SK-N-SH (cell line): ENCODE measurements around the gene NAALADL2. TPM values are rescaled to one million over a fixed set of nuclear protein-coding genes. Genes with fewer than 3 reads are reported as not detected.

ENCODE experiments used
- CTCF ChIA-PET: fragments of 300-600, 350-600 bp; formaldehyde crosslinking; extraction: SDS; loops from one replicate; lab custom pipeline; 2021; lab: Yijun Ruan, JAX
- POLR2A ChIA-PET: fragments of 350-600 bp; sonication (Branson Sonifier 250); formaldehyde crosslinking; extraction: SDS; loops from one replicate; lab custom pipeline; 2020; ENCODE audit warnings: antibody characterized with exemption, inconsistent platforms; lab: Yijun Ruan, JAX
- DNase-seq: peaks from one replicate; pipeline ENCODE4 v3.0.0; 2012
- H2AFZ ChIP-seq: fragments of 200-600 bp; sonication (generic); 2 replicates; pipeline ENCODE4 v1.8.1; 2016; ENCODE audit warnings: antibody characterized with exemption, mild to moderate bottlenecking, low read depth
- H3F3A ChIP-seq: fragments of 200-600 bp; sonication (generic); replicated peaks from 2 replicates; pipeline ENCODE3; 2016; ENCODE audit warnings: antibody characterized with exemption, mild to moderate bottlenecking; ENCODE audit not compliant: insufficient read depth
- H3K27ac ChIP-seq, 2 experiments: fragments of 200-500 bp in 1 of 2; fragments of 200-600 bp in 1 of 2; sonication (Bioruptor generic) in 1 of 2; sonication (generic), shearing (Covaris generic) in 1 of 2; 2 replicates each; pipeline versions ENCODE4 v1.5.1 to v1.6.1; 2014 to 2016; ENCODE audit warnings: low read depth in 2 of 2, inconsistent platforms in 1 of 2, low read length in 1 of 2, mild to moderate bottlenecking in 1 of 2, mixed read lengths in 1 of 2
- H3K27me3 ChIP-seq: fragments of 200-600 bp; sonication (generic), shearing (Covaris generic); 2 replicates; pipeline ENCODE4 v1.6.1; 2016; ENCODE audit warnings: mixed run types; ENCODE audit not compliant: insufficient read depth
- H3K36me3 ChIP-seq, 2 experiments: fragments of 200-500 bp in 1 of 2; fragments of 200-600 bp in 1 of 2; sonication (Bioruptor generic) in 1 of 2; sonication (generic) in 1 of 2; replicated peaks in 1 of 2; 2 replicates each; pipeline versions ENCODE3 to v1.5.1; 2014 to 2016; ENCODE audit warnings: low read length in 1 of 2, mild to moderate bottlenecking in 1 of 2; ENCODE audit not compliant: insufficient read depth in 2 of 2, control insufficient read depth in 1 of 2
- H3K4me1 ChIP-seq, 2 experiments: fragments of 200-500 bp in 1 of 2; fragments of 200-600 bp in 1 of 2; sonication (Bioruptor generic) in 1 of 2; sonication (generic), shearing (Covaris generic) in 1 of 2; 2 replicates each; pipeline versions ENCODE4 v1.5.1 to v1.6.1; 2014 to 2016; ENCODE audit warnings: low read depth in 1 of 2, low read length in 1 of 2, mixed run types in 1 of 2; ENCODE audit not compliant: insufficient read depth in 2 of 2, control insufficient read depth in 1 of 2
- H3K4me2 ChIP-seq: fragments of 200-600 bp; sonication (generic), shearing (Covaris generic); 2 replicates; pipeline ENCODE4 v1.6.1; 2017; ENCODE audit warnings: mixed run types
- H3K4me3 ChIP-seq, 2 experiments: fragments of 200-500 bp in 1 of 2; fragments of 200-600 bp in 1 of 2; sonication (Bioruptor generic) in 1 of 2; sonication (generic), shearing (Covaris generic) in 1 of 2; 2 replicates each; pipeline versions ENCODE4 v1.5.1 to v1.8.1; 2014 to 2016; ENCODE audit warnings: low read depth in 2 of 2, inconsistent platforms in 1 of 2, low read length in 1 of 2, mild to moderate bottlenecking in 1 of 2, mixed read lengths in 1 of 2, moderate library complexity in 1 of 2
- H3K79me2 ChIP-seq: fragments of 200-600 bp; sonication (generic); 2 replicates; pipeline ENCODE4 v1.8.1; 2017; ENCODE audit warnings: mild to moderate bottlenecking; ENCODE audit not compliant: insufficient read depth
- H3K9ac ChIP-seq: fragments of 200-600 bp; sonication (generic); 2 replicates; pipeline ENCODE4 v1.6.1; 2017; ENCODE audit warnings: mixed run types
- H3K9me2 ChIP-seq: fragments of 200-600 bp; sonication (generic); 2 replicates; pipeline ENCODE4 v1.6.1; 2017; ENCODE audit warnings: mixed run types
- H3K9me3 ChIP-seq: fragments of 200-600 bp; sonication (generic); 2 replicates; pipeline ENCODE4 v1.6.1; 2017; ENCODE audit warnings: mixed run types, mild to moderate bottlenecking, moderate library complexity
- H4K20me1 ChIP-seq: fragments of 200-600 bp; sonication (generic); 2 replicates; pipeline ENCODE4 v1.6.1; 2017; ENCODE audit warnings: mild to moderate bottlenecking, mixed run types; ENCODE audit not compliant: insufficient read depth
- CHD2 ChIP-seq: fragments of 150-350 bp; IDR thresholded peaks from 2 replicates; pipeline ENCODE4 v1.6.1; 2018; ENCODE audit warnings: low read length; ENCODE audit not compliant: partially characterized antibody
- ELF1 ChIP-seq: IDR thresholded peaks from 2 replicates; pipeline ENCODE4 v1.4.0; 2012
- FOSL2 ChIP-seq: IDR thresholded peaks from 2 replicates; pipeline ENCODE4 v1.4.0; 2012; ENCODE audit warnings: low read depth, mild to moderate bottlenecking, moderate library complexity, borderline replicate concordance
- FOXM1 ChIP-seq: IDR thresholded peaks from 2 replicates; pipeline ENCODE4 v1.4.0; 2012; ENCODE audit warnings: low read depth, mild to moderate bottlenecking
- GABPA ChIP-seq: IDR thresholded peaks from 2 replicates; pipeline ENCODE4 v1.4.0; 2012; ENCODE audit warnings: low read depth, mild to moderate bottlenecking
- GATA2 ChIP-seq: sonication (generic); formaldehyde crosslinking; IDR thresholded peaks from 2 replicates; pipeline ENCODE4 v1.5.0; 2020; ENCODE audit warnings: mild to moderate bottlenecking, missing genetic modification reagents
- JUND ChIP-seq: IDR thresholded peaks from 2 replicates; pipeline ENCODE4 v1.4.0; 2012
- MXI1 ChIP-seq: IDR thresholded peaks from 2 replicates; pipeline ENCODE4 v1.6.1; 2012; ENCODE audit warnings: mild to moderate bottlenecking, low read depth, low read length, improper control_type of control experiment
- NFIC ChIP-seq: IDR thresholded peaks from 2 replicates; pipeline ENCODE4 v1.4.0; 2012; ENCODE audit warnings: borderline replicate concordance
- NRF1 ChIP-seq: IDR thresholded peaks from 2 replicates; pipeline ENCODE4 v1.6.1; 2012; ENCODE audit warnings: low read depth, mild to moderate bottlenecking, low read length
- RAD21 ChIP-seq: IDR thresholded peaks from 2 replicates; pipeline ENCODE4 v1.6.1; 2012; ENCODE audit warnings: mild to moderate bottlenecking, low read length
- RXRA ChIP-seq: IDR thresholded peaks from 2 replicates; pipeline ENCODE4 v1.4.0; 2012; ENCODE audit warnings: low read depth, mild to moderate bottlenecking, borderline replicate concordance
- TAF1 ChIP-seq: IDR thresholded peaks from 2 replicates; pipeline ENCODE4 v1.6.1; 2012; ENCODE audit warnings: low read depth, mild to moderate bottlenecking, low read length, moderate library complexity, borderline replicate concordance
- TCF12 ChIP-seq: IDR thresholded peaks from 2 replicates; pipeline ENCODE4 v1.4.0; 2012
- TEAD4 ChIP-seq: IDR thresholded peaks from 2 replicates; pipeline ENCODE4 v1.4.0; 2012; ENCODE audit warnings: mild to moderate bottlenecking, borderline replicate concordance; ENCODE audit not compliant: insufficient read depth
- WGBS: methylation state at CpG from one replicate; pipeline ENCODE4 v1.1.6; 2017; ENCODE audit warnings: low lambda C conversion rate; 5-methylcytosine and 5-hydroxymethylcytosine counted together
- polyA plus RNA-seq, 3 experiments: library from polyadenylated mRNA; depleted of rRNA; stranded (reverse); fragments of >200 nt; gene quantifications; 2 replicates each; pipeline ENCODE4 v1.2.3, GENCODE V29; 2012
- TF ChIP-seq, protein P1 (sequence below): IDR thresholded peaks from 2 replicates; pipeline ENCODE4 v1.4.0; 2012; ENCODE audit warnings: low read depth
- TF ChIP-seq, protein P2 (sequence below): fragments of 200-600 bp; sonication (generic); IDR thresholded peaks from 2 replicates; pipeline ENCODE4 v1.6.1; 2017; ENCODE audit warnings: antibody characterized with exemption, mild to moderate bottlenecking, moderate library complexity
- TF ChIP-seq, protein P3 (sequence below): IDR thresholded peaks from 2 replicates; pipeline ENCODE4; 2012
- TF ChIP-seq, protein P4 (sequence below): IDR thresholded peaks from 2 replicates; pipeline ENCODE4 v1.6.1; 2012; ENCODE audit warnings: mild to moderate bottlenecking, low read depth, low read length, moderate library complexity
- TF ChIP-seq, protein P5 (sequence below): IDR thresholded peaks from 2 replicates; pipeline ENCODE4 v1.4.0; 2012; ENCODE audit warnings: low read depth, borderline replicate concordance

Gene NAALADL2
- polyA plus RNA-seq, 1 of the 3 experiments (the other 2 are of a cell fraction), result 1.2 TPM

DNA sequence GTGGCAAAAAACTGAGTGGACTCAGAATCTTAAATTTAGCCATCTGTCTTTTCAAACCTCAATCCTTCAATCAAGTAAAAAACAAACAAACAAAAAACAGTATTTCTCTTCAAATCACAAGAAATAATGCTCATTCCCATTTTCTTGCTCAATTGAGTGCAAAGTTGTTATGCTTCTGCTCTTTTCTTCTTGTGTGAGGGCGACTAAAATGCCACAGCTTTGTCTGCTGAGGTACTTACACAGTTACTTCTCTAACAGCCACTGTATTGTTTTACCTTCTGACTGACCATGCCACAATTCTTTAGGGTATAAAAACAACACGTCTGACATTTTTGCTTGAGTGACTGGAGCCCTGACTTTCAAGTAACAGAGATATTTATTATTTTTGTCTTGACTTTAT lies 617.4 kb downstream of the NAALADL2 start:
- Histone ChIP-seq H4K20me1 (no peaks in the 10 kb centered on the region), H3K27ac (no peak overlapping the region), H2AFZ (no peak overlapping the region), H3K9ac (no peak overlapping the region), H3K36me3 (no peaks in the 10 kb centered on the region), H3K79me2 (no peaks in the 10 kb centered on the region), H3K4me1 (no peaks in the 10 kb centered on the region), H3K9me2 (no peaks in the 10 kb centered on the region), H3K4me3 (no peak overlapping the region), H3K9me3 (no peaks in the 10 kb centered on the region), H3K4me2 (no peak overlapping the region), H3F3A (no peaks in the 10 kb centered on the region), H3K27me3 (no peaks in the 10 kb centered on the region)
- TF ChIP-seq NRF1, result no peak
- TF ChIP-seq, protein P1, sequence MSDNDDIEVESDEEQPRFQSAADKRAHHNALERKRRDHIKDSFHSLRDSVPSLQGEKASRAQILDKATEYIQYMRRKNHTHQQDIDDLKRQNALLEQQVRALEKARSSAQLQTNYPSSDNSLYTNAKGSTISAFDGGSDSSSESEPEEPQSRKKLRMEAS, result no peak
- TF ChIP-seq, protein P2, sequence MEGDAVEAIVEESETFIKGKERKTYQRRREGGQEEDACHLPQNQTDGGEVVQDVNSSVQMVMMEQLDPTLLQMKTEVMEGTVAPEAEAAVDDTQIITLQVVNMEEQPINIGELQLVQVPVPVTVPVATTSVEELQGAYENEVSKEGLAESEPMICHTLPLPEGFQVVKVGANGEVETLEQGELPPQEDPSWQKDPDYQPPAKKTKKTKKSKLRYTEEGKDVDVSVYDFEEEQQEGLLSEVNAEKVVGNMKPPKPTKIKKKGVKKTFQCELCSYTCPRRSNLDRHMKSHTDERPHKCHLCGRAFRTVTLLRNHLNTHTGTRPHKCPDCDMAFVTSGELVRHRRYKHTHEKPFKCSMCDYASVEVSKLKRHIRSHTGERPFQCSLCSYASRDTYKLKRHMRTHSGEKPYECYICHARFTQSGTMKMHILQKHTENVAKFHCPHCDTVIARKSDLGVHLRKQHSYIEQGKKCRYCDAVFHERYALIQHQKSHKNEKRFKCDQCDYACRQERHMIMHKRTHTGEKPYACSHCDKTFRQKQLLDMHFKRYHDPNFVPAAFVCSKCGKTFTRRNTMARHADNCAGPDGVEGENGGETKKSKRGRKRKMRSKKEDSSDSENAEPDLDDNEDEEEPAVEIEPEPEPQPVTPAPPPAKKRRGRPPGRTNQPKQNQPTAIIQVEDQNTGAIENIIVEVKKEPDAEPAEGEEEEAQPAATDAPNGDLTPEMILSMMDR, result no peak
- CTCF ChIA-PET, result interaction anchor here (0.8 to 1.4 kb wide), 2 partner anchors 9 to 61 kb away, joined by 3 to 4 read pairs; no protein-coding TSS in a partner anchor
- POLR2A ChIA-PET, result no interaction called here
- WGBS, result 36% methylated on average over 2 of the region's 2 CpGs
- DNase-seq, result no peak

DNA sequence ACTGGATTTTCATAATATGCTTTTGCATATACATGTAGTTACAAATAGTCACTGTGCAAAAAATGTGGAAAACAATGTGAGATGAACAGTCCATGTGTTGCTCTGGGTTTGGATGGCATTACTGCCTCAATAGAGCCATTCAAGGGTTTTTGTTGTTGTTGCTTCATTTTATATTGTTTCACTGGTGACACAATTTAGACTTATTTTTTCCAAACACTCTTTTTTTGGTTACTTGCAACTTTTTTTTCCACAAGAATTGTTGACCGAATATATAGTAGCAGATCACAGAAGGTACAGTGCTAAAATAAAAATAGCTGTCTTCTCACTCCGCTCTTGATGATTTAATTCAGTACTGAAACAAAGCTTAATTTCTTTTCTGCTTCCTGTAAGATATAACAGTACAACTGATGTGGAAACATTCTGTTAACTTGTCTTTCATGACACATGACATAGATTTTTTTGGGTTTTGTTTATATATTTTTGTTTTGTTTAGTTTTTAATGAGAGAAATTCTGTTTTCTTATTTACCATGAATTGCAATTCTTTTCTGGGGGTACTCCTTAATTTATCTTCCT lies 618.6 kb downstream of the NAALADL2 start:
- no peak for DNase-seq
- H3F3A ChIP-seq, result no peaks in the 10 kb centered on the region
- H3K9me3 ChIP-seq, result no peaks in the 10 kb centered on the region
- no peaks in the 10 kb centered on the region for H3K27me3 ChIP-seq
- no peaks in the 10 kb centered on the region for H4K20me1 ChIP-seq
- 94% methylated on average over 2 of the region's 2 CpGs for WGBS
- no peak overlapping the region for H3K4me3 ChIP-seq
- H3K27ac ChIP-seq, result no peak overlapping the region
- no peaks in the 10 kb centered on the region for H3K9me2 ChIP-seq
- no peak overlapping the region for H3K4me2 ChIP-seq
- H2AFZ ChIP-seq, result no peak overlapping the region; the same call in 1 of the 2 replicates
- no peaks in the 10 kb centered on the region for H3K36me3 ChIP-seq
- ChIA-PET POLR2A (no interaction called here), CTCF (interaction anchor here (0.7 to 1.4 kb wide), 2 partner anchors 7 to 1068 kb away, joined by 3 to 4 read pairs; no protein-coding TSS in a partner anchor)
- no peak overlapping the region for H3K9ac ChIP-seq
- no peaks in the 10 kb centered on the region for H3K4me1 ChIP-seq
- H3K79me2 ChIP-seq, result no peaks in the 10 kb centered on the region
- TF ChIP-seq, protein P3, sequence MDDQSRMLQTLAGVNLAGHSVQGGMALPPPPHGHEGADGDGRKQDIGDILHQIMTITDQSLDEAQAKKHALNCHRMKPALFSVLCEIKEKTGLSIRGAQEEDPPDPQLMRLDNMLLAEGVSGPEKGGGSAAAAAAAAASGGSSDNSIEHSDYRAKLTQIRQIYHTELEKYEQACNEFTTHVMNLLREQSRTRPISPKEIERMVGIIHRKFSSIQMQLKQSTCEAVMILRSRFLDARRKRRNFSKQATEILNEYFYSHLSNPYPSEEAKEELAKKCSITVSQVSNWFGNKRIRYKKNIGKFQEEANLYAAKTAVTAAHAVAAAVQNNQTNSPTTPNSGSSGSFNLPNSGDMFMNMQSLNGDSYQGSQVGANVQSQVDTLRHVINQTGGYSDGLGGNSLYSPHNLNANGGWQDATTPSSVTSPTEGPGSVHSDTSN, result no peak
- TF ChIP-seq FOXM1 (no peak), TEAD4 (no peak), RAD21 (no peak), TCF12 (no peak), MXI1 (no peak), TAF1 (no peak), GATA2 (CRISPR knock-in tag) (no peak), FOSL2 (no peak), JUND (no peak), ELF1 (no peak), CHD2 (no peak), GABPA (no peak), RXRA (no peak), NFIC (no peak)
- TF ChIP-seq, protein P4, sequence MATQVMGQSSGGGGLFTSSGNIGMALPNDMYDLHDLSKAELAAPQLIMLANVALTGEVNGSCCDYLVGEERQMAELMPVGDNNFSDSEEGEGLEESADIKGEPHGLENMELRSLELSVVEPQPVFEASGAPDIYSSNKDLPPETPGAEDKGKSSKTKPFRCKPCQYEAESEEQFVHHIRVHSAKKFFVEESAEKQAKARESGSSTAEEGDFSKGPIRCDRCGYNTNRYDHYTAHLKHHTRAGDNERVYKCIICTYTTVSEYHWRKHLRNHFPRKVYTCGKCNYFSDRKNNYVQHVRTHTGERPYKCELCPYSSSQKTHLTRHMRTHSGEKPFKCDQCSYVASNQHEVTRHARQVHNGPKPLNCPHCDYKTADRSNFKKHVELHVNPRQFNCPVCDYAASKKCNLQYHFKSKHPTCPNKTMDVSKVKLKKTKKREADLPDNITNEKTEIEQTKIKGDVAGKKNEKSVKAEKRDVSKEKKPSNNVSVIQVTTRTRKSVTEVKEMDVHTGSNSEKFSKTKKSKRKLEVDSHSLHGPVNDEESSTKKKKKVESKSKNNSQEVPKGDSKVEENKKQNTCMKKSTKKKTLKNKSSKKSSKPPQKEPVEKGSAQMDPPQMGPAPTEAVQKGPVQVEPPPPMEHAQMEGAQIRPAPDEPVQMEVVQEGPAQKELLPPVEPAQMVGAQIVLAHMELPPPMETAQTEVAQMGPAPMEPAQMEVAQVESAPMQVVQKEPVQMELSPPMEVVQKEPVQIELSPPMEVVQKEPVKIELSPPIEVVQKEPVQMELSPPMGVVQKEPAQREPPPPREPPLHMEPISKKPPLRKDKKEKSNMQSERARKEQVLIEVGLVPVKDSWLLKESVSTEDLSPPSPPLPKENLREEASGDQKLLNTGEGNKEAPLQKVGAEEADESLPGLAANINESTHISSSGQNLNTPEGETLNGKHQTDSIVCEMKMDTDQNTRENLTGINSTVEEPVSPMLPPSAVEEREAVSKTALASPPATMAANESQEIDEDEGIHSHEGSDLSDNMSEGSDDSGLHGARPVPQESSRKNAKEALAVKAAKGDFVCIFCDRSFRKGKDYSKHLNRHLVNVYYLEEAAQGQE, result no peak
- TF ChIP-seq, protein P5, sequence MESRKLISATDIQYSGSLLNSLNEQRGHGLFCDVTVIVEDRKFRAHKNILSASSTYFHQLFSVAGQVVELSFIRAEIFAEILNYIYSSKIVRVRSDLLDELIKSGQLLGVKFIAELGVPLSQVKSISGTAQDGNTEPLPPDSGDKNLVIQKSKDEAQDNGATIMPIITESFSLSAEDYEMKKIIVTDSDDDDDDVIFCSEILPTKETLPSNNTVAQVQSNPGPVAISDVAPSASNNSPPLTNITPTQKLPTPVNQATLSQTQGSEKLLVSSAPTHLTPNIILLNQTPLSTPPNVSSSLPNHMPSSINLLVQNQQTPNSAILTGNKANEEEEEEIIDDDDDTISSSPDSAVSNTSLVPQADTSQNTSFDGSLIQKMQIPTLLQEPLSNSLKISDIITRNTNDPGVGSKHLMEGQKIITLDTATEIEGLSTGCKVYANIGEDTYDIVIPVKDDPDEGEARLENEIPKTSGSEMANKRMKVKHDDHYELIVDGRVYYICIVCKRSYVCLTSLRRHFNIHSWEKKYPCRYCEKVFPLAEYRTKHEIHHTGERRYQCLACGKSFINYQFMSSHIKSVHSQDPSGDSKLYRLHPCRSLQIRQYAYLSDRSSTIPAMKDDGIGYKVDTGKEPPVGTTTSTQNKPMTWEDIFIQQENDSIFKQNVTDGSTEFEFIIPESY, result no peak
- TF ChIP-seq, protein P1, result no peak
